MG63 (cell line): Measurements from ENCODE around the gene OPRD1. TPM values are rescaled to one million over a fixed set of nuclear protein-coding genes. Genes with fewer than 3 reads are reported as not detected.

ENCODE experiments used
- DNase-seq: peaks from one replicate; pipeline ENCODE4 v3.0.0-alpha.2; 2020
- H3K27me3 ChIP-seq: fragments of 250-450 bp; sonication (Bioruptor Pico); 2 replicates; pipeline ENCODE4 v1.5.1; 2020; ENCODE audit warnings: mild to moderate bottlenecking, moderate library complexity
- H3K36me3 ChIP-seq: fragments of 250-450 bp; sonication (Bioruptor Pico); 2 replicates; pipeline ENCODE4 v1.5.1; 2020; ENCODE audit warnings: mild to moderate bottlenecking, moderate library complexity
- H3K4me3 ChIP-seq: fragments of 250-450 bp; sonication (Bioruptor Pico); 2 replicates; pipeline ENCODE4 v1.5.1; 2020; ENCODE audit warnings: mild to moderate bottlenecking, moderate library complexity
- H3K9me3 ChIP-seq: fragments of 250-450 bp; sonication (Bioruptor Pico); 2 replicates; pipeline ENCODE4 v1.5.1; 2020; ENCODE audit warnings: mild to moderate bottlenecking, moderate library complexity
- total RNA-seq: library from RNA; depleted of rRNA; stranded (reverse); fragments of >200 nt; shearing (Covaris generic); gene quantifications from 2 replicates; pipeline ENCODE4 v1.2.3, GENCODE V29; 2014; ENCODE audit warnings: low replicate concordance; rRNA removed

Gene OPRD1
- total RNA-seq, 1 experiment from 2014 or later, result under 0.01 TPM

DNA sequence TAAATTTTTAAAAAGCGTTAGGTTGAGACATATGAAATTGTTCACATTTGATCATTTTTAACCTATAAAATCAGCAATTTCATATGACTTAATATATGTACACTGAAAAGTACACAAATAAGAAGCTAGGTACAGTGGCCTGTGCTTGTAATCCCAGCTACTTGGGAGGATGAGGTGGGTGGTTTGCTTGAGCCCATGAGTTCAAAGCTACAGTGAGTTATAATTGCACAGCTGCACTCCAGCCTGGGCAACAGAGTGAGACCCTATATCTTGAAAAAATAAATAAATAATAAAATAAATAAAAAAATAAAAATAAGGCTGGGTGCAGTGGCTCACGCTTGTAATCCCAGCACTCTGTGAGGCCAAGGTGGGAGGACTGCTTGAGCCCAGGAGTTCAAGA lies 97.2 kb downstream of the OPRD1 start:
- Histone ChIP-seq H3K27me3 (no peaks in the 10 kb centered on the region), H3K9me3 (no peaks in the 10 kb centered on the region), H3K36me3 (no peaks in the 10 kb centered on the region), H3K4me3 (no peak overlapping the region)
- DNase-seq, result no peak

DNA sequence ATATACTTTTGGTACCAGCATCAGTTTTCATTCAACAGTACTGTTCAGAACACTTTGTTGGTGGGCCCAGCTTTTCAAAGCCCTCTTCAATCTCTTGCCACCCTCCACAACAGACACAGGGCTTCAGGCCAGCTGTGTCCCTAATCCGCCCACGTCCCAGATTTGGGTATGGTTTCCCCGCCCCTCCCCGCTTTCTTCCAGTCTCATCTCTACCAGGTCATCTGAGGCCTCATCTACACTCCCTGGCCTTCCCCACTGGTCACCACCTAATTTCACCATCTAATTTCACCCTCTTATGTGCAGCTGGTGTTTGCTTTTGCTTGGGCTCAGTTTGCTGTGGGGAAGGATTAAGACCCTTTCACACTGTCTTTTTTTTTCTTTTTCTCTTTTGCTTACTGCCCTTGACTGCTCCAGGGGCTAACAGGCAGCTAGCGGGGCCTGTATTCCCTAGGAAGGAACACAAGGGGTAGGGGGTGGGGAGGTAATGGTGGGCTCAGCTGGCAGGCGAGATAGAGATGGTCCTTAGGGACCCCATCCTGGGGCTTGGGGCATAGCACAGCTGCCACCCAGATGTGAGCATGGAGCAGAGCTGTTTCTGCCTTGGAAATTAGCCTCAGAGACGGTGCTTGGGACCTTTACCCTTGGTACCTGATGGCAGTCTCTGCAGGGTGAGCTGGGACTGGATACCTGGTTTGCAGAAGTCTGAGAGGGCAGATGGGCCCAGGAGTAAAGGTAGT lies 98.6 kb downstream of the OPRD1 start:
- no peak for DNase-seq
- no peak overlapping the region for H3K4me3 ChIP-seq
- H3K27me3 ChIP-seq, result no peaks in the 10 kb centered on the region
- H3K36me3 ChIP-seq, result no peaks in the 10 kb centered on the region
- no peaks in the 10 kb centered on the region for H3K9me3 ChIP-seq

DNA sequence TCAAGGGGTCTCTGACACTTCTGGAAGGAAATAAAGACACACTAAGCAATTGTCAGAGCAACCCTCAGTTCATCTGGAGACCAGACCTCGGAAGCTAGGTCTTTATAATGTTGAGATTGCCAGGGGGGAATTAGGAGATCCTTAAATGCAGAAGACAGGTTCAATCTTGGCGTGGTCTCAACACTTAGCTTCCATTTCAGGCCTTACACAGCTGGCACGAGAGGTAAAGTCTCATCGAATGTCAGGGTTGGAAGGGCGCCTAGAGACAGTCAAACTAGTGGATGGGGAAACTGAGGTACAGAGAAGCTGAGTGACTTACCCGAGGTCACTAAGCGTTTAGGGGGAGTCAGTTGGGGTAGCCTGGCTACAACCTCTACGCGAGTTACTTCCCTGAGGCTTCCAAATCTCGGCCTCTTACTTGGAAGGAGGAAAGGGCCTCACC lies 101.8 kb downstream of the OPRD1 start:
- Histone ChIP-seq H3K9me3 (no peaks in the 10 kb centered on the region), H3K27me3 (no peaks in the 10 kb centered on the region), H3K4me3 (peak overlapping the region; percentile 39), H3K36me3 (no peaks in the 10 kb centered on the region)
- no peak for DNase-seq

DNA sequence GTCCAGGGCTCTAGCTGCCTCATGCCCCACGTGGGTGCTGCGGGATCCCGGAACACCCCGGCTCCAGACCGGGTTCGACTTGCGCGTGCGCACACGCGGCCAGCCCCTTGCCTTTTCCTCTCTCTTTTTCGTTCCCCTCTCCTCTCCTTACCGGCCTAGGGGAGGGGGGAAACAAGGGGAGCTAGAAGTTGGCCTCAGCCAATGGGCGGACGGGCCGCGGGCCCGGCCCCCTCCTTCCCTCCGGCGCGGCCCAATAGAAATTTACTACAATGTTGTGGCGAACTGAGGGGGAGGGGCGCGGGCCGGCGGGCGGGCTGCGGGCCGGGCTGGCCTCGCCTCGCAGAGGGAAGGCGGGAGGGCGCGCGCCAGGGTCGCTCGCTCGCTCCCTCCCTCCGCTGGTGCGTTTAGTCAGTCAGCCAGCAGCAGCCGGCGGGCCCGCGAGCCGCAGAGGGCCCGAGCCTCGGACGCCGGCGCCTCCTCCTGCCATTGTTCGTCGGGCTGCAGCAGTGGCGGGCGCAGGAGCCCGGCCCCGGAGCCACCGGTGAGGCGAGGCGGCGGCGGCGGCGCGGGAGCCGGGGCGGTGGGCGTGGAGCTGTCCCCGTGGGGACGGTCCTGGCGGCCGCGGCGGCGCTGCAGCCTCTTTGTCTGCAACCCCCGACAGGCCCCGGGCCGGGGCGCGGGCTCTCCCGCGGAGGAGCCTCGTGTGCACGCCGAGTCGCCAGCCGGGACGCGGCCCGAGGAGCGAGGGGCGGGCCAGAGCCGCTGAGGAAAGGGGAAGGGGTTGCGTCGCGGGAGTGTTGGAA lies 102.5 kb downstream of the OPRD1 start, which contains the start of gene EPB41:
EPB41 (plus strand) TSS at position 342 of the 803 bp plus-strand sequence. CDS start 72,869 bp downstream, outside the sequence.
- DNase-seq, result peak; percentile 93
- H3K4me3 ChIP-seq, result peak within 1 kb of the TSS; percentile 39
- H3K9me3 ChIP-seq, result no peaks in the 10 kb centered on the region
- H3K36me3 ChIP-seq, result no peaks in the 10 kb centered on the region
- H3K27me3 ChIP-seq, result no peaks in the 10 kb centered on the region

DNA sequence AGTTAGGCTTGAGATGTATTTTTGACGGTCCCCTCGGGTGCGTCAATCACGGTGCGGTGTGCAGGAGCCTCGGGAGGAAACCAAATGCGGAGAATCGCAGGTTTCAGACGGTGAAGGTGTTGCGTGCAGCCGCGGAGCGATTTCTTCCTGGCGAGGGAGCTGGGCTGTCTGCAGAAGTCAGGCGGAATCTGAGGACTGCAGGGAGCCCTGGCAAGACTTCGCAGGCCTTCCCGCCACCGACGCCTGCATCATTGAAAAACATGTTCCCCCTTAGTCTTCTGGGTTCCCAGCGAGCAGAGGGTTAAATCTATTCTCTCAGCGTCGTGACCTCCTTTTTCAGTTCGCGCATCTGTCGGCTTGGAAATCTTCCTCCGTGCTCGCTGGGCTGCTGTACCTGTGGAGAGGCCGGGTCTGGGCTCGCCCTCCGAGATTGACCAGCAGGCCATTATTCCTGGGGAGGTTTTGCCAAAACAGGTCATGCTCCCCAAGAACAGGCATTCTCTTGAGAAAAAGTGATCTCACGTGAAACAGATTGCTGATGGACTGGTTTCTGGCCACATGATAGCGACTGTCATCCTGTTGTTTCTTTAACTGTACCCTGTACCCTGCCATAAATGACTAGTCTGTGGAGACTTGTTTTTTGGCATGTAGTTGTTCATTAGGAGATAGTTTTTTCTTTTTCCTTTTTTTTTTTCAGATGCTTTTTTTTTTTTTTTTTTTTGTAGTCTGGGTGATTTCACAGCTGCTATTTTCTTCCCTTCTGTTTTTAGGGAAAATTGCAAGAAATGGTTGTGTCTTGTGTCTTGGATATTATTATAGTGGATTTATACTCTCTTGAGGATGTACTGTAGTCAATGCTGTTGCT lies 103.3 kb downstream of the OPRD1 start:
- peak; percentile 43 for DNase-seq
- Histone ChIP-seq H3K27me3 (no peaks in the 10 kb centered on the region), H3K9me3 (no peaks in the 10 kb centered on the region), H3K36me3 (no peaks in the 10 kb centered on the region), H3K4me3 (peak overlapping the region; percentile 39)

DNA sequence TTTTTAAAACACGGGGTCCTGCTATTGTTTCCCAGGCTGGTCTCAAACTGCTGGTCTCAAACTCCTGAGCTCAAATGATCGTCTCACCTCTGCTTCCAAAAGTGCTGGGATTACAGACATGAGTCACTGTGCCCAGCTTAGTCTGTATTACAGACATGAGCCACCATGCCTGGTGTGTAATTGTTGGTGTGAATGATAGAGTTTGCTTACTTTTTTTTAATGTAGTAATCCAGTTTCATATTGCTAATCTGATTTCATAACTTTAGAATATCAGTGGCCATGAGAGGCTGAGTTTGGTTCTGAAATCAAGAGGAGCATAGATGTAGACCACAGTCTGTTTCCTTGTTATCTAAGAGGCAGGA lies 105.8 kb downstream of the OPRD1 start:
- H3K36me3 ChIP-seq, result no peaks in the 10 kb centered on the region
- no peaks in the 10 kb centered on the region for H3K27me3 ChIP-seq
- H3K4me3 ChIP-seq, result no peak overlapping the region
- no peaks in the 10 kb centered on the region for H3K9me3 ChIP-seq
- DNase-seq, result no peak

Other genes starting within 250 kb of the OPRD1 start
- 12.5 and 14.1 TPM in 2 replicates for gene RAB42, start 219.9 kb upstream of the OPRD1 start, total RNA-seq
- gene TAF12, start 169.1 kb upstream of the OPRD1 start, total RNA-seq, result 33.3 and 64.1 TPM in 2 replicates
- gene RNU11, start 163.6 kb upstream of the OPRD1 start, total RNA-seq, result not detected in 2 replicates
- 4.3 and 7.8 TPM in 2 replicates for gene GMEB1, start 143.4 kb upstream of the OPRD1 start, total RNA-seq
- 72.2 and 95.0 TPM in 2 replicates for gene YTHDF2, start 75.2 kb upstream of the OPRD1 start, total RNA-seq
- gene EPB41, start 102.4 kb downstream of the OPRD1 start, total RNA-seq, result 4.5 and 4.6 TPM in 2 replicates